Epithelial cell of esophagus (primary cell): ENCODE measurements around the gene ETS1.

ENCODE experiments used
- DNase-seq: peaks from one replicate; pipeline ENCODE4 v3.0.0; 2010; ENCODE audit warnings: low read depth
- H3K4me3 ChIP-seq: 2 replicates; pipeline ENCODE4 v1.5.1; 2011; ENCODE audit warnings: mild to moderate bottlenecking, low read length, control low read depth
- TF ChIP-seq, protein P1 (sequence below): IDR thresholded peaks from 2 replicates; pipeline ENCODE4 v1.5.1; 2011; ENCODE audit warnings: low read depth, mild to moderate bottlenecking, low read length, control low read depth, inconsistent platforms; ENCODE audit not compliant: insufficient read depth; ENCODE audit errors: missing control alignments

ETS1 gene

DNA sequence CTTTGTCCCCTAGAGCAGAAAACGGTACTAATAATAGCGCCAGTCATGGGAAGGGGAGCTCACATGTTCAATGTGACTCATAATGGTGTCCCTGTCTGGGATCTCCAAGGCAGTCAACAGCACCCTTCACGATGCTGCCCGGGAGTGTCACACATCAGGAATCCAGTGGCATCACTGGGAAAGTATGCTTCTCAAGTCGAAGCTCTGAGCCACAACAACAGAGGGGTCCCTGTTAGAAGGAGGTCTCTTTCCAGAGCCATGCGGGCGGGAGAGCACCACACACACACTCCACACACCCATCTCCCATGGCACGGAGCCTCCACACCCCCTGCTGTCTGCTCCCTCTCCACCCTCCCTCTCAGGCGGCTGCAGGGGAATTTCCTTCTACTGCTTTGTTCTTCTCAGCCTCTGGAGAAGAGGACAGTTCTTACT lies 119.7 kb downstream of the ETS1 start:
- peak; percentile 85 for DNase-seq
- no peak overlapping the region for H3K4me3 ChIP-seq
- TF ChIP-seq, protein P1, sequence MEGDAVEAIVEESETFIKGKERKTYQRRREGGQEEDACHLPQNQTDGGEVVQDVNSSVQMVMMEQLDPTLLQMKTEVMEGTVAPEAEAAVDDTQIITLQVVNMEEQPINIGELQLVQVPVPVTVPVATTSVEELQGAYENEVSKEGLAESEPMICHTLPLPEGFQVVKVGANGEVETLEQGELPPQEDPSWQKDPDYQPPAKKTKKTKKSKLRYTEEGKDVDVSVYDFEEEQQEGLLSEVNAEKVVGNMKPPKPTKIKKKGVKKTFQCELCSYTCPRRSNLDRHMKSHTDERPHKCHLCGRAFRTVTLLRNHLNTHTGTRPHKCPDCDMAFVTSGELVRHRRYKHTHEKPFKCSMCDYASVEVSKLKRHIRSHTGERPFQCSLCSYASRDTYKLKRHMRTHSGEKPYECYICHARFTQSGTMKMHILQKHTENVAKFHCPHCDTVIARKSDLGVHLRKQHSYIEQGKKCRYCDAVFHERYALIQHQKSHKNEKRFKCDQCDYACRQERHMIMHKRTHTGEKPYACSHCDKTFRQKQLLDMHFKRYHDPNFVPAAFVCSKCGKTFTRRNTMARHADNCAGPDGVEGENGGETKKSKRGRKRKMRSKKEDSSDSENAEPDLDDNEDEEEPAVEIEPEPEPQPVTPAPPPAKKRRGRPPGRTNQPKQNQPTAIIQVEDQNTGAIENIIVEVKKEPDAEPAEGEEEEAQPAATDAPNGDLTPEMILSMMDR = peak; percentile 3

DNA sequence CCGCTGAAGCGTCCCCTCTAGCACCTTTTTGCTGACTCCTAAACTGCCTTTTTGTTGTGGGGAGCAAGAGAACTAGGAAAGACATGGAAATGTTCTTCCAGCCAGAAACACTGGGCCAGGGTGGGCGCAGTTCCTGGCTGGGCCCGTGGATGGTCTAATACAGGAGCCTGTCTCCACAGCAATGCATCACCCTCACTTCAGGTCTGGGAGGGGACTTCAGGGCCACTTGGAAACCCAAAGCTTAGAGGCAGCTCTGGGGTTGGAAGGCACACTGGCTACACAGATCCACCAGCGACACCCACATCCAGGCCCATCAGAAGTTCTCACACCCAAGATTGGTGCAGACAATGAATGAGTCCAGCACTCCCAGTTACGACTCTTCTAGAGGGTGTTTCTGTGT lies 120.3 kb downstream of the ETS1 start:
- TF ChIP-seq, protein P1 = no peak
- H3K4me3 ChIP-seq = no peak overlapping the region
- no peak for DNase-seq

DNA sequence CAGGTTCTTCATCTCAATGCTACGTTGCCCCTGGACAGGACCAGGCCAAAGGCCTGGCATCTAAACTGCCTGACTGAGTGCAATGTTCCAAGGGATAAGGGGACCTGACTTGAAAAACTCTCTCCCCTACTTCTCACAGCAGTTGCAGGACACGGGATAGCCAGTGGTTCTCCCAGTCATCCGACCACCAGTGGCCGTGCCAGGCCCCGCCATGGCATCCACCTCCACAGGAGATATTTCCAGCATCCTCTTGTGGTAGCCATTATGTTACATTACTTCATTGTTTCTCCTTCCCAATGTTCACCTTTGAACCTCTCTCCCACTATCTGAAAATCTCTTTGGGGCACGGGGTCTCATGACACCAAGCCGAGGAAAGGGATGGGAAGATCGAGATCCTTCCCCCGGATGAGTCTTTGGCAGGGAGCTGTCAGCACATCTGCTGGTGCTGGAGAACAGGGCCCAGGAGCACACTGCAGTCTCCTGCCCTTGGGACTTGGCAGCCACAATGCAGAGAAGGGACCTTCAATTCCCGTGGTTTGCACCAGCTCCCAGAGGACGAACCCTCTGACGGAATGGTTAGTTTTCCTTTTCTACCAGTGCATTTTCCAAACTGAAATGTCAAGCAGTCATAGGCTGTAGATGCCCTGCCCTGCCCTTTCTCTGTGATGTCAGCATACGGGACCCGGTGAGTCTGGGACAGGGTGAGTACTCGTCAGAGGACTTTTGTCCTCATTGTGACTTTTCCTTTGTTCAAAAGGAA lies 121.2 kb downstream of the ETS1 start:
- no peak for DNase-seq
- H3K4me3 ChIP-seq = no peak overlapping the region
- TF ChIP-seq, protein P1 = no peak

DNA sequence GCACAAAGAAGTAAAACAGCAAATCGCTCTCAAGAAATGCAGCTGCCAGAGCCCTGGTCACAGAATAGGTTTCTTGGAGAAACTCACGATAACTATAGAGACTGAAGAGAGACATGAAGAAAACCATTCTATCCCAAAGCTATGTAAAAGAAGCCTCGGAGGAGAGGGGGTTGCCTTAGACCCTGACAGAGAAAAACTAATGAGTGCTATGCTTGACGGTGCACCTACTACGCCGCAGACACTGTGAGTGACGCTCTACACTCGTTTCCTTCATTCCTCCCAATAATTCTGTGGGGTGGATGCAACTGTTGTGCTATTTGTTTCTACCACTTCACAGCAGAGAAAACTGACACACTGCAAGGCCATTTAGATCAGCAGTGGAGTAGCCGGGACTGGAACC lies 121.8 kb downstream of the ETS1 start:
- H3K4me3 ChIP-seq = no peak overlapping the region
- TF ChIP-seq, protein P1 = no peak
- no peak for DNase-seq

DNA sequence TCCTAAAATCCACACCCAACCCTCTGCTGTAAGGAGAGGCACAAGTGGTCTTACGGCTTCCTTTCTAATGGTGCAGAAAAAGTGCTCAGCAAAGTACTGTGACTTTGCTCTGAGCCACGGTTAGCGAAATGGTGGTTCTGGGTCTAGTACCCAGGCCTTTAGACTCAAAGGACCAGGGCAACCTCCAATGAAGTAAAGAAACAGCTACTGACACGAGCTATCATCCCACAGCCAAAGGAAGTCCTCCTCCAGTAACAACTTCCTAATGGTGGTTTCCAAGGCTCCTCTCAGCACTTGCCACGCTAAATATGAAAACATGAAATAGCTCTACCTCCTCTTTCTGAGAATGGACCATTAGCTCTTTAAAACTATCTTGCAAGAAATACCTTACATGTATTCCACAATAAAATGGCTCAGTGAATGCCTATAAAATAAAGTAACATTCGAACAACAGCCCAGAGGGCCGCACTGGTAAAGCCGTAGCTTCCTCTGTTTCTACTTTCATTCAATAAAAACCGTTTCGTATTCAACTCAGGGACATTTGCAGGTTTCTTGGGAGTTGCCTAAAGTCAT lies 122.4 kb downstream of the ETS1 start:
- TF ChIP-seq, protein P1 = no peak
- DNase-seq = no peak
- no peak overlapping the region for H3K4me3 ChIP-seq

DNA sequence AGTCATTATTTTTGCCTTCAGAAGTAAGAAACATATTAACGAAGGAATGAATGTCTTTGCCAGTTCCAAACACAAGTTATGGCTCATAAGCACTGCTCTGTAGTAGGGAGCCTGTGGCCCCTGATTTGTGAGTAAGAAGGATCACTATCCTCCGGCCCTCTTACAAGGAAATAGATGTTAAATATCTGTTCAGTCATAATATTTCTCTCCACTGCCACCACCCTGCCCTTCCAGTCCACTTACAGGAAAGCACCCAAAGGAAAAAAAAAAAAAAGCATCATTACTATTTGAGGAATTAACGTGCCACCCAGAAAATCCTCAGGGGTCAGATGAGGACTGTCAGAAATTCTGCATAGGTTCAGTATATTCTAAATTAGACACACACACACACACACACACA lies 123.4 kb downstream of the ETS1 start:
- no peak overlapping the region for H3K4me3 ChIP-seq
- DNase-seq = no peak
- TF ChIP-seq, protein P1 = no peak

DNA sequence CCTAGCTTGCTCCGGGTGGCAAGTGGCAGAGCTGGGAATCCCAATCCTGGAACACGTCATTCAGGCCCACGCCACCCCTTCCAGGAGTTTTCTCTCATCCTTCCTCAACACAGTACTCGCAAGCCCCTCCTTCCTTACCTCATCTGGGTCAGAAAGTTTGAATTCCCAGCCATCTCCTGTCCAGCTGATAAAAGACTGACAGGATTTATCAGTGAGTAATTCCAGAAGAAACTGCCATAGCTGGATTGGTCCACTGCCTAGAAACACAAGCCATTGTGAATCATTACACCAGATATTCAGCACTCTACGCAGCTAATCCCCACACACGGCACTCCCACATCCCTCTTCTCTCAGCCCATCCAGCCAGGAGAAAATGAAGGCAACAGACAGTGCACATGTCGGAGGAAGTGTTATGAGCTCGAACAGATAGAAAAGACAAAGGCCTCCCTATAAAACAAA lies 124.0 kb downstream of the ETS1 start:
- TF ChIP-seq, protein P1 = no peak
- DNase-seq = peak; percentile 18
- H3K4me3 ChIP-seq = no peak overlapping the region
